Activated naive CD4-positive, alpha-beta T cell treated with anti-CD3 and anti-CD28 coated beads, Interleukin-2, amount 10 ng/mL, durations not matched to agents 7 days and 5 days (primary cell): ENCODE results near the gene BCAS1.
"Not testable (repeated sequence)": the region's sequence is repeated elsewhere in the genome, so short reads cannot be mapped to it uniquely, and the experiment has no call there.

ENCODE experiments used
- CTCF ChIA-PET: fragments of 350-600 bp; sonication (Branson Sonifier 250); formaldehyde crosslinking; loops from one replicate; lab custom pipeline; 2021; ENCODE audit warnings: antibody characterized with exemption; lab: Charles Lee
- DNase-seq: peaks from one replicate; pipeline ENCODE4 v3.0.0-alpha.2; 2020
- H3K27ac Mint-ChIP-seq: one replicate; pipeline ENCODE4 v1.8.0; 2021; ENCODE audit warnings: mild to moderate bottlenecking, moderate library complexity, mixed read lengths
- H3K27me3 Mint-ChIP-seq: one replicate; pipeline ENCODE4 v1.8.0; 2021; ENCODE audit warnings: mild to moderate bottlenecking, mixed read lengths
- H3K36me3 Mint-ChIP-seq: one replicate; pipeline ENCODE4 v1.8.0; 2021; ENCODE audit warnings: mixed read lengths
- H3K4me1 Mint-ChIP-seq: one replicate; pipeline ENCODE4 v1.8.0; 2021; ENCODE audit warnings: mixed read lengths
- H3K4me3 Mint-ChIP-seq: one replicate; pipeline ENCODE4 v1.8.0; 2021; ENCODE audit warnings: mild to moderate bottlenecking, moderate library complexity, mixed read lengths
- H3K9me3 Mint-ChIP-seq: one replicate; pipeline ENCODE4 v1.8.0; 2021; ENCODE audit warnings: mixed read lengths

BCAS1 gene

DNA sequence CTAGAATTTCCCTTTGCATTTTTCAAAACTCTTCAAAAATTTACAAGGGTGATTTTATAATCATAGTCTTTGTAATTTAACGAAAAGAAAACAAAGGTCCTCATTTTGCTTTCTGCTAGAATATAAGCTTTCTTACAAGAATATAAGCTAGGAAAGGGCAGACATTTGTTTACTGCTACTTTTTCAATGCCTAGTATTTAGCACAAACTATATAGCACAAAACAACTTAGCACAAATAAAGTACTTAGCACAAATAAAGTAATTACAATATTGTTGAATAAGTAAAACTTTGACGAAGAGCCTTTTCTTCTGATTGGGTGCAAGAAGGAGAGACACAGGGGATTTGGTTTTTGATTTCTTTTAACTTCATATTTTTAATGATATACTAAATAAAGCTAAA is 87.8 kb downstream of the BCAS1 start:
- peaks cover 22% of the 10 kb centered on the region for H3K27me3 Mint-ChIP-seq
- H3K4me1 Mint-ChIP-seq, result peaks cover 4% of the 10 kb centered on the region
- H3K27ac Mint-ChIP-seq, result no peak overlapping the region
- DNase-seq, result no peak
- H3K4me3 Mint-ChIP-seq, result no peak overlapping the region
- no peaks in the 10 kb centered on the region for H3K36me3 Mint-ChIP-seq
- H3K9me3 Mint-ChIP-seq, result no peaks in the 10 kb centered on the region
- CTCF ChIA-PET, result no interaction called here

DNA sequence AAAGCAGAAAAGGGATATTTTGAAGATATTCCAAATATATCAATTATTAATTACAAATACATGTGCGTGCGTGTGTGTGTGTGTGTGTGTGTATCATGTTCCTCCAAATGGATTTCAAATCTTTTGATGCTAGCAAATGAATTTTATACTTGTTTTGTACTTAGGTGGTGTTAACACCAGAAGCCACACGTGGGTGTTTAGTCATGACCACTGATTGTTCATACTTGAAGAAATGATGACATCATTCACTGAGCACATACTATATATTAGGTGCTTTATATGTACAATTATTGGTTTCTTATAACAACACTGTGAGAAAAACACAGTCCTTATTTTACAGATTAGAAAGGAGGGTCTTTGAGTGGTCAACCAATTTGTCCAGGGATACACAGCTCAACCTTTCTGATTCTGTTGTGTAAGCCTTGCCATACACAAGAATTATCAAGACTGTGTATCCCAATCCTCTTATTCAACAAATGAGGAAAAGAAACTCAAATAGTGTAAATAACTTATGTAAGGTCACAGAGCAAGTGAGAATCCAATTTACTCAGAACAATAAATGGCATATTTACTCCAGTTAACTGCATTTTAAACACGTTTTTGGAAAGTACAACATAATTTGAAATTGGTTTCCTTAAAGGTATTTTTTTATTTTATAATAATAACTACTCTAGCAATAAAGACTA is 88.5 kb downstream of the BCAS1 start:
- H3K36me3 Mint-ChIP-seq, result no peaks in the 10 kb centered on the region
- H3K27ac Mint-ChIP-seq, result no peak overlapping the region
- H3K4me3 Mint-ChIP-seq, result no peak overlapping the region
- no peak for DNase-seq
- peaks cover 20% of the 10 kb centered on the region for H3K27me3 Mint-ChIP-seq
- peaks cover 4% of the 10 kb centered on the region for H3K4me1 Mint-ChIP-seq
- CTCF ChIA-PET, result no interaction called here
- peaks cover under 1% of the 10 kb centered on the region for H3K9me3 Mint-ChIP-seq

DNA sequence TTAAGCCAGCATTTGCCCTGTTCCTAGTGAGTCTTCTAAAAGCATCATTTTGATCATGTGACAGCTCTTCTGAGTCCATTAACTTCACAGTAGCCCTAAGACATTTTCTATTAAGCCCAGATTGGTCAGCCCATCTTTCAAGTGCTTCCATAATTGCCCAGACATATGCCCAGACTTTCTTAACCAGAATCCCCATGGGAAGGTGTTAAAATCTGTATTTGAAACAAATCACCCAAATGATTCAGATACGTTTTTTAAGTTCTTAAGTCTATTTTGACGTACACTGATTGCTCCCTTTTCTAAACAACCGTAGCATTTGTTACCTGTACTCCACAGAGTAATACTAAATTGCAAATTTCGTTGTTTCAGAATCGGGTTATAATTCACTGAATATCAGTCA is 89.3 kb downstream of the BCAS1 start:
- peaks cover 3% of the 10 kb centered on the region for H3K9me3 Mint-ChIP-seq
- peaks cover 4% of the 10 kb centered on the region for H3K4me1 Mint-ChIP-seq
- CTCF ChIA-PET, result no interaction called here
- no peak overlapping the region for H3K4me3 Mint-ChIP-seq
- H3K27ac Mint-ChIP-seq, result no peak overlapping the region
- peaks cover 19% of the 10 kb centered on the region for H3K27me3 Mint-ChIP-seq
- no peaks in the 10 kb centered on the region for H3K36me3 Mint-ChIP-seq
- DNase-seq, result no peak

DNA sequence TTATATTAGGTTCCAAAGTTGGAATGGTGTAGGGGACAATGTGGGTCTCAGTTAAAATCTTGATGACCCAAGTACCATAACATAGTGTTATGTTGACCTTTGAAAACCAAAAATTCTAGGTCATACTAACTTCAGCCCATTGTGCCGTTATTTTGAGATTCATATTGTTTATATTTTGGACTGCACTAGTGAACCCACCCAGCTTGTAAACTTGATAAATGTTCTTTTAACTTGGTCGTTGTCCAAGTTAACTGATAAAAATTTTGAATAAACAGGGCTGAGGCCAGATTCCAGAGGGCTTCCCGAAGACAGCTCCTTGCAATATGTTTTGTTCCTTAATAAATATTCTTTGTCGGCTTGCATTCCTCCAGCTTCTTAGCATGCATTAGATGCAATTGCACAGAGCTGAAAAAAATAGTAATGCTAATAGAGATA is 90.3 kb downstream of the BCAS1 start:
- H3K36me3 Mint-ChIP-seq, result no peaks in the 10 kb centered on the region
- H3K4me1 Mint-ChIP-seq, result peaks cover 4% of the 10 kb centered on the region
- H3K27ac Mint-ChIP-seq, result no peak overlapping the region
- H3K27me3 Mint-ChIP-seq, result peaks cover 13% of the 10 kb centered on the region
- CTCF ChIA-PET, result interaction anchor here (0.9 kb wide), 1 partner anchor 11 kb away, joined by 4 read pairs; no protein-coding TSS in a partner anchor
- no peak for DNase-seq
- no peak overlapping the region for H3K4me3 Mint-ChIP-seq
- H3K9me3 Mint-ChIP-seq, result peaks cover 4% of the 10 kb centered on the region

GRCh38 chr20:53978497-53978896 is 91.9 kb downstream of the BCAS1 start:
- Mint-ChIP-seq H3K4me3 (no peak overlapping the region), H3K36me3 (no peaks in the 10 kb centered on the region), H3K27me3 (peaks cover 5% of the 10 kb centered on the region), H3K9me3 (peaks cover 6% of the 10 kb centered on the region), H3K27ac (no peak overlapping the region), H3K4me1 (no peaks in the 10 kb centered on the region)
- DNase-seq, result no peak
- CTCF ChIA-PET, result no interaction called here

DNA sequence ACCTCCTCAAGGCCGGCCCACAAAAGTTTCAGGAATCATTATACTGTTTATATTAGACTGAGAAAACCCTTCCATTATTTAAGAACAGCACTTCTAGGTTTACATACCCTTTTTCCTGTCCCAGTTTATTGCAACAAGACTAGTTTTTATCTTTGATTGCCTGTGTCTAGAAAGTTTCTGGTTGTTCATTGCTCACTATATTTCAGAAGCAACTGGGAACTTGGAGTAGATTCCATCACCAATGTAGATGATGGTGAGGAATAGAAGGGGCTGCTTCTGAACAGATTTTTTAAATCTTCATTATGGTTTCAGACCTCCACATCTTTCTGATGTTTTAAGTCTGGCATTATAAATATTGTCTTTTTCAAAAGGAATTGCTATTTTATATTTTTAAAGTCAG is 93.0 kb downstream of the BCAS1 start:
- H3K27ac Mint-ChIP-seq, result no peak overlapping the region
- CTCF ChIA-PET, result no interaction called here
- no peak for DNase-seq
- H3K36me3 Mint-ChIP-seq, result no peaks in the 10 kb centered on the region
- H3K27me3 Mint-ChIP-seq, result peaks cover 4% of the 10 kb centered on the region
- no peak overlapping the region for H3K4me3 Mint-ChIP-seq
- no peaks in the 10 kb centered on the region for H3K4me1 Mint-ChIP-seq
- H3K9me3 Mint-ChIP-seq, result peaks cover 7% of the 10 kb centered on the region

DNA sequence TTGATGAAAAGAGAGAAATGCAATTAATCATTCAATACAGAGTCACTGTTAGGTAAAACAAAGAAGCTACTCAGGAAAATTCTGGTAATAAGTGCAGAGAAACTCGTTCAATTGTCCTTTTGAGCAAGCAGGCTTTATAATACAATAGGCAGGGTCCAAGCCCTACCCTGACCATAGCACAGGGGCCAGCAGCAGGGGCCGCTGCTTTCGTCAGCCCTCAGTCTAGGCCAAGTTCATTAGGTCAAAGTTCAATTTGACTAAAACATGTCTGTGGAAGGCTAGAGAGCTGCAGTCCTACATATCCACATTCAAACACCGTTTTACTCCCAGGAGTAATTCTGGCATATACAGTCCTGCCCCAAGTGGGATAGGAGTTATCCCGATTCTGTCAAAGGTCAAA is 94.6 kb downstream of the BCAS1 start:
- CTCF ChIA-PET, result no interaction called here
- H3K9me3 Mint-ChIP-seq, result peaks cover 7% of the 10 kb centered on the region
- no peak overlapping the region for H3K4me3 Mint-ChIP-seq
- H3K27ac Mint-ChIP-seq, result no peak overlapping the region
- no peaks in the 10 kb centered on the region for H3K4me1 Mint-ChIP-seq
- H3K27me3 Mint-ChIP-seq, result peaks cover 4% of the 10 kb centered on the region
- H3K36me3 Mint-ChIP-seq, result no peaks in the 10 kb centered on the region
- no peak for DNase-seq

GRCh38 chr20:53974785-53975555 is 95.4 kb downstream of the BCAS1 start:
- Mint-ChIP-seq H3K9me3 (peaks cover 7% of the 10 kb centered on the region), H3K27ac (no peak overlapping the region), H3K36me3 (no peaks in the 10 kb centered on the region), H3K27me3 (peaks cover 4% of the 10 kb centered on the region), H3K4me3 (no peak overlapping the region), H3K4me1 (no peaks in the 10 kb centered on the region)
- CTCF ChIA-PET, result no interaction called here
- DNase-seq, result no peak

DNA sequence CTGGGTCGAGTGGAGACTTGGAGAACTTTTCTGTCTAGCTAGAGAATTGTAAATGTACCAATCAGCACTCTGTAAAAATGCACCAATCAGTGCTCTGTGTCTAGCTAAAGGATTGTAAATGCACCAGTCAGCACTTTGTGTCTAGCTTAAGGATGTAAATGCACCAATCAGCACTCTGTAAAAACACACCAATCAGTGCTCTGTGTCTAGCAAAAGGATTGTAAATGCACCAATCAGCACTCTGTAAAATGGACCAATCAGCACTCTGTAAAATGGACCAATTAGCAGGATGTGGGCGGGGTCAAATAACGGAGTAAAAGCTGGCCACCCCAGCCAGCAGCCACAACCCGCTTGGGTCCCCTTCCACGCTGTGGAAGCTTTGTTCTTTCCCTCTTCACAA is 96.5 kb downstream of the BCAS1 start:
- H3K4me3 Mint-ChIP-seq, result not testable (repeated sequence)

GRCh38 chr20:53972179-53972578 is 98.2 kb downstream of the BCAS1 start:
- Mint-ChIP-seq H3K4me1 (no peaks in the 10 kb centered on the region), H3K36me3 (no peaks in the 10 kb centered on the region), H3K9me3 (peaks cover 7% of the 10 kb centered on the region), H3K27ac (no peak overlapping the region), H3K4me3 (no peak overlapping the region), H3K27me3 (no peaks in the 10 kb centered on the region)
- no peak for DNase-seq
- CTCF ChIA-PET, result no interaction called here

More for the DNA sequence above, 96.5 kb downstream of the BCAS1 start:
- CTCF ChIA-PET, H3K27ac Mint-ChIP-seq, H3K36me3 Mint-ChIP-seq, H3K4me1 Mint-ChIP-seq, H3K9me3 Mint-ChIP-seq, DNase-seq, H3K27me3 Mint-ChIP-seq: not testable (repeated sequence)

DNA sequence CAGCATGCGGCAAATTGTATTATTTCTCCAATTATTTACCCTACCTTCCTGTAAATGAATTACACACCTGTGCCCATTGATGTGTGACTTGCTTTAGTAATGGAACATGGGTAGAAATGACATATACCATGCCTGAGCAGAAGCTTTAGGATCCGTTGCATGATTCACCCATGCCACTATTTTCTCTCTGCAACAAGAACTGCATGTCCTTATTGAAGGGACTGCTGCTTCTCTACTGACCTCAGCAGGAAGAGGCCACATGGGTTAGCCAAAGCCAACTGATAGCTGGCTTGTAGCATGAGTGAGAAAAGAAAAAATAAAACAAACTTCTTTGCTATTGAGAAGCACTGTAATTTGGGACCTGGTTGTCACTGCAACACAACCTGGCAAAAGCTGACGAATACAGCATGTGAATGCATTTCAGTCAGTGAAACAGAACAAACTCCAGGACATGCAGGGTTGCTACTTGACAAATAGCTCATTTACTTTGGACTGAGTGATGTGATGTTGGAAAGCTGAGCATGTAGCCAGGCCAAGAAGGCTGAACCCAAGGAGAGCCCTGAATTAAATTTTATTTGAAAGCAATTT is 99.2 kb downstream of the BCAS1 start:
- Mint-ChIP-seq H3K4me3 (no peak overlapping the region), H3K9me3 (peaks cover 4% of the 10 kb centered on the region), H3K27ac (no peak overlapping the region), H3K4me1 (no peaks in the 10 kb centered on the region), H3K36me3 (no peaks in the 10 kb centered on the region), H3K27me3 (no peaks in the 10 kb centered on the region)
- no peak for DNase-seq
- CTCF ChIA-PET, result interaction anchor here (1.1 kb wide), 1 partner anchor 22 kb away, joined by 3 read pairs; no protein-coding TSS in a partner anchor

DNA sequence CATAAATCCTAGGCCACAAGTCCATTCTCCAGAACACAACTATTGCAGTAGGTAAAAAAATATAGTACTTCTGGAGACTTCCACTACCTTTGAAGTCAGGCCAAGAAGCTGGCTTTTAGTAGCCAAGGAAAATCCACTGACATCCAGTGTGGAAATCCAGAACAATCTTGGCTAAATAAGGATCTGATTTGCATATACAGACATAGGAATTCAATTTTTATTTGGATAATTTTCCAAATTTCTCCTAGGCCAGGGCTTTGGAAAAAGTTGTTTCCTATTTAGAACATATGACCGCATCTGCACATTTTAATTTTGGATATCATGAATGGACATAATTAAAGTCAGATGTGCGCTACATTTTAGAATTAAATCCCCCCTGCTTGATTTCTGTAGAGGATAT is 100.2 kb downstream of the BCAS1 start:
- H3K36me3 Mint-ChIP-seq, result no peaks in the 10 kb centered on the region
- no peak overlapping the region for H3K27ac Mint-ChIP-seq
- H3K27me3 Mint-ChIP-seq, result no peaks in the 10 kb centered on the region
- no peak overlapping the region for H3K4me3 Mint-ChIP-seq
- no peak for DNase-seq
- H3K9me3 Mint-ChIP-seq, result peaks cover 2% of the 10 kb centered on the region
- CTCF ChIA-PET, result interaction anchor here (1.0 to 1.5 kb wide), 3 partner anchors 10 to 26 kb away, joined by 3 to 4 read pairs (median 3); no protein-coding TSS in a partner anchor
- H3K4me1 Mint-ChIP-seq, result no peaks in the 10 kb centered on the region

DNA sequence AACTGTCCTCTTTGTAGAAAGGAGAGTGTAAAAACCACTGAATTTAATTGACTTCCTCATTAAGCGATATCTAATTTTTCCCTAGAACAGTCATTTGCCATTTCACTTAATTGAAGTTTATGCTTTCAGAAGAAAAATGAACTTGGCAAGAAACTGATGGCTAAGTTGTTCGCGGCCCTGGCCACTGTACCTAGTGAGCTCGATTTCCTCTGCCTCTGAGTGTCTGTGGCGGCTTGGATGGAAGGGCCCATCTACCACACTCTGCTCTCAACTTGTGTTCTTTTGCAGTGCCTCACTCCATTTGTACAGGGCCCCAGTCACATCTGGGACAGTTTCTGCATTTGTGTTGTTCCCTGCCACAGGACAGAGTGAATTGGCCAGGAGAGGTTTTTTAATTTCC is 102.9 kb downstream of the BCAS1 start:
- H3K4me1 Mint-ChIP-seq, result no peaks in the 10 kb centered on the region
- CTCF ChIA-PET, result no interaction called here
- H3K27ac Mint-ChIP-seq, result no peak overlapping the region
- no peaks in the 10 kb centered on the region for H3K36me3 Mint-ChIP-seq
- H3K27me3 Mint-ChIP-seq, result peaks cover 4% of the 10 kb centered on the region
- no peak overlapping the region for H3K4me3 Mint-ChIP-seq
- DNase-seq, result no peak
- no peaks in the 10 kb centered on the region for H3K9me3 Mint-ChIP-seq

DNA sequence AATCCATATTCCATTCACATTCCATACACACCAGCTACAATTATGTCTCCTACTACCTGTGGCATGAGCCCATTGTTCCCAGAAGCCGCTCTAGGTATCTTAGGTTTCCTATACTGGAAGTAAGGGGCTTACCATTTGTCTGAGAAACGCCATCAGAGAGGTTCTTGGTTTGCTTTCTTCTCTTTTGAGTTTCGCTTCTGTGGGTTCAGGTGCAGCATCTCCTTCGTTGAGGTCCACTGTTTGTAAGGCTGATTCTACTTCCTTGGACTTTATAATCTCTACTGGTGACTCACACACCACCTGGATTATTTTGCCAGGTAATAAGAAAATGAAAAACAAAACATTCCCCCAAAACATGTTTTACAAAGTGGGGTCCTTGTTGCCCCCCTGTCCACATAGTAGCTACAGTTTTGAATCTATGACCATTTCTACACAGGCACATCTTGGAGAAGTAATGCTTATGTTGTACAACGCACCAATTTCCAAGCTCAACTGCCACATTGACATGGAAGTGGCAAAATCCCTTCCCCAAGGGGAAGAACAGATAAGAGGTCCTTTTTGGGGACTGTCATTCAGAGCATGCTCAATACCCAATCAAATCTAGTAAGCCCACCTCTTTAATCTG is 103.5 kb downstream of the BCAS1 start:
- CTCF ChIA-PET, result no interaction called here
- Mint-ChIP-seq H3K27ac (no peak overlapping the region), H3K4me3 (no peak overlapping the region)

More for the DNA sequence above, 103.5 kb downstream of the BCAS1 start:
- no peak for DNase-seq
- no peaks in the 10 kb centered on the region for H3K9me3 Mint-ChIP-seq
- H3K4me1 Mint-ChIP-seq, result peaks cover under 1% of the 10 kb centered on the region
- H3K27me3 Mint-ChIP-seq, result peaks cover 4% of the 10 kb centered on the region
- H3K36me3 Mint-ChIP-seq, result no peaks in the 10 kb centered on the region
